GM19025 (cell line): Measurements from ENCODE around the gene CYBB.

Experiments
- ATAC-seq: cut with Tn5 transposase; IDR thresholded peaks from one replicate; pipeline ENCODE4 v1.9.1; 2021; ENCODE audit warnings: mild to moderate bottlenecking, low read depth, moderate library complexity; ENCODE audit not compliant: unreplicated experiment

The CYBB gene

GRCh38 chrX:37783305-37783704, 3.4 kb downstream of the CYBB start:
- ATAC-seq, result no peak

- ATAC-seq, result no peak
Observed at GRCh38 chrX:37785569-37785968, 5.7 kb downstream of the CYBB start.

GRCh38 chrX:37786624-37787422, 7.0 kb downstream of the CYBB start:
- ATAC-seq, result peak; percentile 63

GRCh38 chrX:37787423-37787869, 7.6 kb downstream of the CYBB start:
- ATAC-seq, result peak; percentile 38

- ATAC-seq, result no peak
Observed at GRCh38 chrX:37796310-37796709, 16.5 kb downstream of the CYBB start.

GRCh38 chrX:37796805-37797204, 16.9 kb downstream of the CYBB start:
- peak; percentile 84 for ATAC-seq

- ATAC-seq, result no peak
Observed at GRCh38 chrX:37799936-37800335, 20.1 kb downstream of the CYBB start.

- no peak for ATAC-seq
Observed at GRCh38 chrX:37800717-37801116, 20.9 kb downstream of the CYBB start.

- no peak for ATAC-seq
Observed at GRCh38 chrX:37802028-37802427, 22.2 kb downstream of the CYBB start.

GRCh38 chrX:37803057-37803456, 23.2 kb downstream of the CYBB start:
- no peak for ATAC-seq

- peak; percentile 42 for ATAC-seq
Observed at GRCh38 chrX:37809970-37810369, 30.1 kb downstream of the CYBB start.

GRCh38 chrX:37812110-37812509, 32.3 kb downstream of the CYBB start:
- ATAC-seq, result no peak

GRCh38 chrX:37813570-37813969, 33.7 kb downstream of the CYBB start:
- ATAC-seq, result no peak

- no peak for ATAC-seq
Observed at GRCh38 chrX:37815366-37815765, 35.5 kb downstream of the CYBB start.

GRCh38 chrX:37816766-37817165, 36.9 kb downstream of the CYBB start:
- ATAC-seq, result no peak

GRCh38 chrX:37817176-37817575, 37.3 kb downstream of the CYBB start:
- ATAC-seq, result no peak

GRCh38 chrX:37817579-37817978, 37.7 kb downstream of the CYBB start:
- no peak for ATAC-seq

GRCh38 chrX:37818031-37818430, 38.2 kb downstream of the CYBB start:
- no peak for ATAC-seq

- ATAC-seq, result no peak
Observed at GRCh38 chrX:37820646-37821045, 40.8 kb downstream of the CYBB start.

- no peak for ATAC-seq
Observed at GRCh38 chrX:37824491-37825214, 44.8 kb downstream of the CYBB start.

GRCh38 chrX:37825215-37825842, 45.5 kb downstream of the CYBB start:
- ATAC-seq, result no peak
